Measurements from ENCODE around the gene ADAMTS16. TPM values are rescaled to one million over a fixed set of nuclear protein-coding genes. Genes with fewer than 3 reads are reported as not detected.

The ADAMTS16 gene
- total RNA-seq, 3 donors from 2014 or later: 0.15 to 1.3 (median 0.33) TPM

DNA sequence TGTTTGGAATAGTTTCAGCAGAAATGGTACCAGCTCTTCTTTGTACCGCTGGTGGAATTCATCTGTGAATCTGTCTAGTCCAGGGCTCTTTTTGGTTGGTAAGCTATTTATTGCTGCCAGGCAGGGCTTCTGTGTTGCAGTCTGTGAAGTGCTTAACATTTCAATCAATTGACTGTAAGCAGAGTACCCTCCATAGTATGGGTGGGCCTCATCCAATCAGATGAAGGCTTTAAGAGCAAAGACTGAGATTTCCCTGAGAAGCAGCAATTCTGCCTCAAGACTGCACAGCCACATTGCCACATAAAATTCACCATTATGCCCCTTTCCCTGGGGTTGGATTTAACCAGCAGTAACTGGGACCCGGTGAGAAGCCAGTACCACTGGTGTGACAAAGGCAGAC lies 183.4 kb downstream of the ADAMTS16 start:
- intact Hi-C loops (cut with DNase I; ENCODE audit: low total_unique reads): no loop called here

DNA sequence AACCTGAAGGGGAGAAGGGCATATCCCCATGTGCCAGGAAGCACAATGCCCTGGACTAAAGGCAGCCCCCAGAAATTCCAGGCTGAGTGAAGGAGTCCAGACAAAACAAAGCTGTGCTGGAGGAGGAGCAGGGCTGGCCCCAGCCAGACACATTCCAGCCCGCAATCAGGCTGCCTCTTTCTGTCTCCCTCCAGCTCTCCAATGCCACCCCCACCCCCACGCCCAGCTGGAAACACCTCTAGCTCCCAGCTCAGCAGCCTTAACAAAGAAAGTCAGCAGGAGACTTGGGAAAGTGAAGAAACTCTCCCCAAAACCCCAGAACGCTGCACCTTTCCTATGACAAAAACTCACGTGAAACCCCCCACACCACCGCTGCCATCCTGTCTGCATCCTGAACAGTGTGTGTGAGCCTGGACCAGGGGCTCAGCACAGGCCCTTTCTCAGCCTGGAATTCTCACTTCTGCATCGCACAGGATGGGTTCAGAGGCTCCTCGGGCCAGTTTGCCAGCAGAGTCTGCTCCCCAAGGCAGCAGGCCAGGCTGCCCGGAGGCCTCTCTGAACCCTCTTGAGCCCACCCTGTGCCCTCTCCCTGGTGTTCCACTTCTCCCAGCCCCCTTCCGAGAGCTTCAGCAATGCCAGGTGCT lies 186.1 kb downstream of the ADAMTS16 start:
- no peak for DNase-seq (ENCODE audit: low spot score in 2 of 2)
- Histone ChIP-seq H3K9me3 (no peaks in the 10 kb centered on the region), H3K27me3 (no peaks in the 10 kb centered on the region), H3K36me3 (no peaks in the 10 kb centered on the region), H3K4me3 (no peak overlapping the region), H3K27ac (no peak overlapping the region), H3K4me1 (no peaks in the 10 kb centered on the region)
- intact Hi-C loops (cut with DNase I; ENCODE audit: low total_unique reads): no loop called here
- TF ChIP-seq POLR2AphosphoS5 (IDR thresholded peaks at IDR 0.05) (no peak), CTCF (IDR thresholded peaks at IDR 0.05) (no peak), POLR2A (IDR thresholded peaks at IDR 0.05) (no peak)

More for the DNA sequence above, 183.4 kb downstream of the ADAMTS16 start:
- Histone ChIP-seq H3K27me3 (no peaks in the 10 kb centered on the region), H3K27ac (no peak overlapping the region), H3K4me1 (no peaks in the 10 kb centered on the region), H3K36me3 (no peaks in the 10 kb centered on the region), H3K9me3 (no peaks in the 10 kb centered on the region), H3K4me3 (no peak overlapping the region)
- no peak for TF ChIP-seq POLR2A (IDR thresholded peaks at IDR 0.05)
- TF ChIP-seq CTCF (IDR thresholded peaks at IDR 0.05): no peak
- no peak for TF ChIP-seq POLR2AphosphoS5 (IDR thresholded peaks at IDR 0.05)
- DNase-seq (ENCODE audit: low spot score in 2 of 2): no peak

- no peaks in the 10 kb centered on the region for H3K36me3 ChIP-seq
- no peaks in the 10 kb centered on the region for H3K4me1 ChIP-seq
- DNase-seq (ENCODE audit: low spot score in 2 of 2): no peak
- H3K4me3 ChIP-seq: no peak overlapping the region
- H3K9me3 ChIP-seq: no peaks in the 10 kb centered on the region
- TF ChIP-seq POLR2AphosphoS5 (IDR thresholded peaks at IDR 0.05): no peak
- no peak for TF ChIP-seq POLR2A (IDR thresholded peaks at IDR 0.05)
- no peak for TF ChIP-seq CTCF (IDR thresholded peaks at IDR 0.05)
- H3K27ac ChIP-seq: no peak overlapping the region
- intact Hi-C loops (cut with DNase I; ENCODE audit: low total_unique reads): no loop called here
- H3K27me3 ChIP-seq: no peaks in the 10 kb centered on the region
These were observed 187.0 kb downstream of the ADAMTS16 start for GRCh38 chr5:5327126-5327525.

- Histone ChIP-seq H3K4me3 (no peak overlapping the region), H3K27ac (no peak overlapping the region), H3K4me1 (no peaks in the 10 kb centered on the region), H3K36me3 (no peaks in the 10 kb centered on the region), H3K9me3 (no peaks in the 10 kb centered on the region), H3K27me3 (no peaks in the 10 kb centered on the region)
- intact Hi-C loops (cut with DNase I; ENCODE audit: low total_unique reads): no loop called here
- no peak for DNase-seq (ENCODE audit: low spot score in 2 of 2)
- TF ChIP-seq POLR2A (IDR thresholded peaks at IDR 0.05): no peak
- no peak for TF ChIP-seq CTCF (IDR thresholded peaks at IDR 0.05)
- TF ChIP-seq POLR2AphosphoS5 (IDR thresholded peaks at IDR 0.05): no peak
These were observed 190.8 kb downstream of the ADAMTS16 start for GRCh38 chr5:5330728-5331452.

GRCh38 chr5:5331848-5332247 lies 191.7 kb downstream of the ADAMTS16 start:
- Histone ChIP-seq H3K27me3 (no peaks in the 10 kb centered on the region), H3K9me3 (no peaks in the 10 kb centered on the region), H3K4me1 (no peaks in the 10 kb centered on the region), H3K27ac (no peak overlapping the region), H3K4me3 (no peak overlapping the region), H3K36me3 (no peaks in the 10 kb centered on the region)
- intact Hi-C loops (cut with DNase I; ENCODE audit: low total_unique reads): no loop called here
- no peak for TF ChIP-seq POLR2A (IDR thresholded peaks at IDR 0.05)
- no peak for TF ChIP-seq CTCF (IDR thresholded peaks at IDR 0.05)
- TF ChIP-seq POLR2AphosphoS5 (IDR thresholded peaks at IDR 0.05): no peak
- DNase-seq (ENCODE audit: low spot score in 2 of 2): no peak
